ENCODE data around the gene SAMHD1. TPM values are rescaled to one million over a fixed set of nuclear protein-coding genes. Genes with fewer than 3 reads are reported as not detected.
"Not testable (repeated sequence)": the region's sequence is repeated elsewhere in the genome, so short reads cannot be mapped to it uniquely, and the experiment has no call there.

Gene SAMHD1
- total RNA-seq, 2 donors from 2014 or later, result 33.2 to 49.2 TPM

DNA sequence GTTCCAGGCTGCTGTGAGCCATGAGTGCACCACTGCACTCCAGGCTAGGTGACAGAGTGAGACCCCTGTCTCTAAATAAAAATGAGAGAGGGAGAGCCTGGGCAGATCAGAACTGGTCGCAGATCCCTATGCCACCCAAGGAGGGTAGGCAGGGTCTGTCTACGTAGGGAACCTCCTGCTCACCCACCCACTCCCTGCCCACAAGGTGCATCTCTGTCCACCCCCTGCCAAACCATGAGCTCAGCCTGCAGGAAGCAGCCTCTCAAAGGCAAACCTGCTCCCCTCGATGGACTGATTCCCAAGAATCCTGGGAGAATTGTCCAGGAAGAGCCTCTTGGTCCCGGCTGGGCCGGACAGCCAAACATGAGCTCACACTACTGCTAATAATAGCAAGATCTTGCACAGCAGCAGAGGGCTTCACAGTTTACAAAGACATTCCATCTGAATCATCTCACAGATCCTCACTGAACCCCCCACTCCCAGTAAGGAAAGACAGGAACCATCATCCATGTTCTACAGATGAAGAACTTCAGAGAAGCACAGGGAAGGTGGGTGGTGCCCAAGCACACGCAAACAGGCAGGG, 103.3 kb downstream of the SAMHD1 start:
- ATAC-seq (replicated peaks in 1 of 2) (no peak), DNase-seq (no peak)
- H3K27ac Mint-ChIP-seq, result no peak overlapping the region
- H3K36me3 Mint-ChIP-seq (ENCODE audit: insufficient read depth in 2 of 2), result no peaks in the 10 kb centered on the region
- no peak overlapping the region for H3K4me3 Mint-ChIP-seq
- no peaks in the 10 kb centered on the region for H3K27me3 Mint-ChIP-seq (ENCODE audit: low read depth)
- H3K9me3 Mint-ChIP-seq, result peaks cover 0 to 3% of the 10 kb centered on the region in 2 donors
- peaks cover 7% of the 10 kb centered on the region for H3K4me1 Mint-ChIP-seq (ENCODE audit: low read depth)

- H3K27me3 Mint-ChIP-seq (ENCODE audit: low read depth), result no peaks in the 10 kb centered on the region
- H3K27ac Mint-ChIP-seq, result no peak overlapping the region
- peaks cover 0 to 3% of the 10 kb centered on the region in 2 donors for H3K9me3 Mint-ChIP-seq
- H3K4me1 Mint-ChIP-seq (ENCODE audit: low read depth), result peaks cover 9% of the 10 kb centered on the region
- no peaks in the 10 kb centered on the region for H3K36me3 Mint-ChIP-seq (ENCODE audit: insufficient read depth in 2 of 2)
- no peak for ATAC-seq (replicated peaks in 1 of 2)
- DNase-seq, result no peak
- H3K4me3 Mint-ChIP-seq, result no peak overlapping the region
These were observed 103.8 kb downstream of the SAMHD1 start for GRCh38 chr20:36847710-36848040.

DNA sequence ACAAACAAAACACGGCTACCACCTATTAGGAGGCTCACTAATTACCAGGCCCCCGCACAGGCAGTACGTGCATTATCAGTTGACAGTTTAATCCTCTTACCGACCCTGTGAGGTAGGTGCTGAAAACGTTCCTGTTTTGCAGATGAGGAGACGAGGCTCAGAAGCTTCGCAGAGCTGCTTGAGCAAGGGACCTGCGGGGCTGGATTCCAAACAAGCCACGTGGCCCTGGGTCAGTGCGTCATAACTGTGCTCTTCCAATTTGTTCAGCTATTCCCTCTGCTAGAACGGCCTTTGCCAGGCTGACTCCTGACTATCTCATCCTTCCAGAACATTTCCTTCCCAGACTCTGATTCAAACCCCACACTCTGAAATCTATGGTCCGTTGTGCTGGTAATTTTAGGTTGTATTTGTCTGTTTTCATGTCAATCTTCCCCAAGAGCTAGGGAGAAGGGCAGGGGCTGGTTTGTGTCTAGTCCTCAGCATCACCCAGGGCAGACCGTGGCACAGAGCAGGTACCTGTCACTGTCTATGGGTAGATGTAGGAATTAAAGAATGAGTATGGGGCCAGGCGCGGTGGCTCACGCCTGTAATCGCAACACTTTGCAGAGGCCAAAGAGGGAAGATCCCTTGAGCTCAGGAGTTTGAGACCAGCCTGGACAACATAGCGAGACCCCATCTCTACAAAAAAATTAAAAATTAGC, 104.3 kb downstream of the SAMHD1 start:
- Mint-ChIP-seq H3K27me3 (ENCODE audit: low read depth) (no peaks in the 10 kb centered on the region), H3K9me3 (peaks cover 0 to 3% of the 10 kb centered on the region in 2 donors), H3K4me3 (no peak overlapping the region), H3K27ac (no peak overlapping the region), H3K36me3 (ENCODE audit: insufficient read depth in 2 of 2) (no peaks in the 10 kb centered on the region), H3K4me1 (ENCODE audit: low read depth) (peaks cover 14% of the 10 kb centered on the region)
- DNase-seq (no peak), ATAC-seq (replicated peaks in 1 of 2) (no peak)

- Mint-ChIP-seq H3K4me3 (no peak overlapping the region), H3K4me1 (ENCODE audit: low read depth) (peaks cover 23% of the 10 kb centered on the region), H3K27ac (no peak overlapping the region), H3K9me3 (no peaks in the 10 kb centered on the region), H3K36me3 (ENCODE audit: insufficient read depth in 2 of 2) (no peaks in the 10 kb centered on the region), H3K27me3 (ENCODE audit: low read depth) (no peaks in the 10 kb centered on the region)
- DNase-seq (no peak), ATAC-seq (replicated peaks in 1 of 2) (no peak)
These were observed 106.1 kb downstream of the SAMHD1 start for GRCh38 chr20:36845288-36845971.

DNA sequence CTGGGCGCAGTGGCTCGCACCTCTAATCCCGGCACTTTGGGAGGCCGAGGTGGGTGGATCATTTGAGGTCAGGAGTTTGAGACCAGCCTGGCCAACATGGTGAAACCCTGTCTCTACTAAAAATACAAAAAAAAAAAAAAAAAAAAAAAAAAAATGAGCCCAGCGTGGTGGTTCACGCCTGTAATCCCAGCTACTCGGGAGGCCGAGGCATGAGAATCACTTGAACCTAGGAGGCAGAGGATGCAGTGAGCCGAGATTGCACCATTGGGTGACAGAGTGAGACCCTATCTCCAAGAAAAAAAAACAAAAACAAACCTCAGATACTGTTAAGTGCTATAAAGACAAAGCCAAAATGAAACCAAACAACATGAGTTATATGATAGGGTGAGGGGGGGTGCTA, 110.5 kb downstream of the SAMHD1 start:
- not testable (repeated sequence) for ATAC-seq (replicated peaks in 1 of 2); H3K9me3 Mint-ChIP-seq; H3K27me3 Mint-ChIP-seq (ENCODE audit: low read depth); H3K36me3 Mint-ChIP-seq (ENCODE audit: insufficient read depth in 2 of 2); H3K4me3 Mint-ChIP-seq; H3K27ac Mint-ChIP-seq; DNase-seq
- H3K4me1 Mint-ChIP-seq (ENCODE audit: low read depth), result peaks cover 34% of the 10 kb centered on the region

Other genes with a start within 250 kb of the SAMHD1 start
- gene NDRG3, start 205.6 kb downstream of the SAMHD1 start, total RNA-seq, result 10 to 100 TPM; 22.6 to 25.4 TPM
- 10 to 100 TPM; 30.2 to 35.9 TPM for gene DSN1, start 177.9 kb downstream of the SAMHD1 start, total RNA-seq
- not detected for gene TLDC2, start 75.6 kb downstream of the SAMHD1 start, total RNA-seq
- 10 to 100 TPM; 38.3 to 44.1 TPM for gene RBL1, start 144.3 kb upstream of the SAMHD1 start, total RNA-seq
- 100 to 1,000 TPM; 128 to 145 TPM for gene RPN2, start 227.6 kb upstream of the SAMHD1 start, total RNA-seq
- gene MROH8, start 227.8 kb upstream of the SAMHD1 start, total RNA-seq, result 1 to 10 TPM; 5.0 to 5.2 TPM